Heart left ventricle (tissue), 16 donors: ENCODE measurements around the gene C22orf39. TPM values are rescaled to one million over a fixed set of nuclear protein-coding genes. Genes with fewer than 3 reads are reported as not detected.

ENCODE experiments used
- ATAC-seq, 4 donors: fragments of 200-7000 bp; cut with Tn5 transposase; one replicate each; pipeline ENCODE4 v1.9.1; 2020 to 2022; ENCODE audit warnings: moderate library complexity in 4 of 4, mild to moderate bottlenecking in 3 of 4, moderate number of reproducible peaks in 1 of 4
- DNase-seq, 5 donors: peaks; one replicate each; pipeline ENCODE4 v3.0.0-alpha.2; 2020
- H3K27ac ChIP-seq, 12 donors: fragments of 200-600 bp; sonication (generic) in 4 of 12; one replicate each; pipeline versions ENCODE4 v1.5.0 to v1.8.0; 2016 to 2022; ENCODE audit warnings: mild to moderate bottlenecking in 2 of 12
- H3K27me3 ChIP-seq, 9 donors: fragments of 200-600 bp; sonication (generic) in 2 of 9; one replicate each; pipeline versions ENCODE4 v1.5.1 to v1.8.0; 2016 to 2022; ENCODE audit warnings: mild to moderate bottlenecking in 3 of 9
- H3K36me3 ChIP-seq, 9 donors: fragments of 200-600 bp; sonication (generic) in 2 of 9; one replicate each; pipeline versions ENCODE4 v1.5.0 to v1.8.0; 2018 to 2022; ENCODE audit warnings: mild to moderate bottlenecking in 2 of 9
- H3K4me1 ChIP-seq, 12 donors: fragments of 200-600 bp; sonication (generic) in 4 of 12; one replicate each; pipeline versions ENCODE4 v1.5.0 to v1.8.0; 2016 to 2022; ENCODE audit warnings: mild to moderate bottlenecking in 3 of 12
- H3K4me3 ChIP-seq, 12 donors: fragments of 200-600 bp; sonication (generic) in 4 of 12; one replicate each; pipeline versions ENCODE4 v1.5.0 to v1.8.0; 2017 to 2022; ENCODE audit warnings: mild to moderate bottlenecking in 9 of 12, moderate library complexity in 4 of 12
- H3K9me3 ChIP-seq, 12 donors: fragments of 200-600 bp; sonication (generic) in 4 of 12; one replicate each; pipeline versions ENCODE4 v1.5.0 to v1.8.0; 2016 to 2022; ENCODE audit warnings: mild to moderate bottlenecking in 1 of 12
- POLR2A ChIP-seq, 2 donors: fragments of 450-650 bp; IDR thresholded peaks; one replicate each; pipeline ENCODE4 v1.6.1; 2017; ENCODE audit warnings: antibody characterized with exemption in 2 of 2, mild to moderate bottlenecking in 2 of 2, moderate library complexity in 2 of 2
- WGBS, 4 donors: extraction: QIAGEN DNeasy Blood & Tissue Kit in 2 of 4; methylation state at CpG; one replicate each; pipeline versions ENCODE4 v1.1.5 to v1.1.7; 2013 to 2018; 5-methylcytosine and 5-hydroxymethylcytosine counted together
- intact Hi-C, 10 donors: fragments of 100-400 bp; cut with DNase I; formaldehyde crosslinking; loops; one replicate each; pipeline versions ENCODE4 v1.11.1 to v1.14.2; 2022
- polyA plus RNA-seq, 2 donors: library from polyadenylated mRNA; stranded (reverse); fragments of 200-250 nt; gene quantifications; one replicate each; pipeline ENCODE4 v1.2.3, GENCODE V29; 2013
- total RNA-seq, 9 donors: library from RNA; depleted of rRNA in 2 of 9; stranded (reverse); fragments of >200 nt in 2 of 9; fragmentation: NEBNext Ultra II Directional in 3 of 9; extraction: Animal tissue kit (Norgen Biotek cat#: 25700) in 3 of 9; gene quantifications; one replicate each; pipeline versions ENCODE4 v1.1.0 to v1.2.4, GENCODE V29; 2016 to 2023
- TF ChIP-seq, protein P1 (sequence below), 12 donors: fragments of 200-600 bp; sonication (generic) in 4 of 12; IDR thresholded peaks; one replicate each; pipeline versions ENCODE4 v1.5.0 to v1.8.0; 2018 to 2022; ENCODE audit warnings: antibody characterized with exemption in 12 of 12, mild to moderate bottlenecking in 5 of 12
- donor health status: ischemic (EF 13 %, LVEDD 7.1; RV severe dilation, severe dysfunction).
- donor health status: healthy with polysubstance abuse.
- donor health status: DM: no; HTN: yes; CAD: no.
- donor health status: DM: no; HTN: no; CAD: no.
- donor health status: ischemic (EF 25% LVEDD 6.9; RV normal size, moderate dysfunction).
- donor health status: ischemic (EF 25% LVEDD 5.7; RV mildly dilated, moderate dysfunction).
- donor health status: healthy.
- donor health status: DM: yes; HTN: yes; CAD: no.
- donor health status: ischemic (EF 35%, LVEDD 5.7; RV mildly dilated, moderate dysfunction).
- donor health status: nonischemic (EF 11% LVEDD 7.7; RV severe dilation, severe dysfunction).
- donor health status: DM: yes; HTN: yes; CAD: no.
- donor health status: PGD.
- donor health status: ischemic (EF 29% LVEDD 5.4; RV normal size, mild dysfunction).
- donor health status: nonischemic (EF 23%, LVEDD 6.1; RV moderate dilation, normal function).

C22orf39 gene
- total and polyA plus RNA-seq, 11 donors = 39.1 to 115 (median 53.6) TPM

- H3K36me3 ChIP-seq = peaks cover 5 to 100% (median 96%) of the 10 kb centered on the region in 9 donors
These were observed 7.5 kb upstream of the C22orf39 start for GRCh38 chr22:19455033-19455432.

GRCh38 chr22:19454156-19454555, 6.6 kb upstream of the C22orf39 start:
- DNase-seq (no peak), ATAC-seq (no peak)
- Histone ChIP-seq H3K4me1 (peaks cover 0 to under 1% (median 0%) of the 10 kb centered on the region in 12 donors), H3K27ac (no peak overlapping the region), H3K9me3 (no peaks in the 10 kb centered on the region), H3K4me3 (no peak overlapping the region), H3K27me3 (no peaks in the 10 kb centered on the region), H3K36me3 (peaks cover 5 to 99% (median 90%) of the 10 kb centered on the region in 9 donors)
- 74 to 80% (median 80%) methylated on average over 6 of the region's 6 CpGs for WGBS, 4 donors
- intact Hi-C loops = loop anchor here in 2 of 10 donors (5.0 to 10.0 kb wide), 2 partner anchors 52 to 269 kb away; no protein-coding TSS in a partner anchor
- TF ChIP-seq, protein P1, sequence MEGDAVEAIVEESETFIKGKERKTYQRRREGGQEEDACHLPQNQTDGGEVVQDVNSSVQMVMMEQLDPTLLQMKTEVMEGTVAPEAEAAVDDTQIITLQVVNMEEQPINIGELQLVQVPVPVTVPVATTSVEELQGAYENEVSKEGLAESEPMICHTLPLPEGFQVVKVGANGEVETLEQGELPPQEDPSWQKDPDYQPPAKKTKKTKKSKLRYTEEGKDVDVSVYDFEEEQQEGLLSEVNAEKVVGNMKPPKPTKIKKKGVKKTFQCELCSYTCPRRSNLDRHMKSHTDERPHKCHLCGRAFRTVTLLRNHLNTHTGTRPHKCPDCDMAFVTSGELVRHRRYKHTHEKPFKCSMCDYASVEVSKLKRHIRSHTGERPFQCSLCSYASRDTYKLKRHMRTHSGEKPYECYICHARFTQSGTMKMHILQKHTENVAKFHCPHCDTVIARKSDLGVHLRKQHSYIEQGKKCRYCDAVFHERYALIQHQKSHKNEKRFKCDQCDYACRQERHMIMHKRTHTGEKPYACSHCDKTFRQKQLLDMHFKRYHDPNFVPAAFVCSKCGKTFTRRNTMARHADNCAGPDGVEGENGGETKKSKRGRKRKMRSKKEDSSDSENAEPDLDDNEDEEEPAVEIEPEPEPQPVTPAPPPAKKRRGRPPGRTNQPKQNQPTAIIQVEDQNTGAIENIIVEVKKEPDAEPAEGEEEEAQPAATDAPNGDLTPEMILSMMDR (IDR thresholded peaks at IDR 0.05) = no peak

More at GRCh38 chr22:19455033-19455432, 7.5 kb upstream of the C22orf39 start:
- 96 to 100% (median 98%) methylated on average over 2 of the region's 2 CpGs for WGBS, 4 donors
- Histone ChIP-seq H3K27ac (no peak overlapping the region), H3K4me1 (no peaks in the 10 kb centered on the region), H3K27me3 (no peaks in the 10 kb centered on the region), H3K4me3 (no peak overlapping the region), H3K9me3 (no peaks in the 10 kb centered on the region)
- intact Hi-C loops = loop anchor here in 1 of 10 donors (10.0 kb wide), 1 partner anchor 270 kb away; no protein-coding TSS in a partner anchor
- TF ChIP-seq, protein P1 (IDR thresholded peaks at IDR 0.05) = no peak
- TF ChIP-seq POLR2A (IDR thresholded peaks at IDR 0.05) = no peak
- ATAC-seq = no peak
- no peak for DNase-seq

- intact Hi-C loops = loop anchor here in 2 of 10 donors (5.0 to 10.0 kb wide), 2 partner anchors 51 to 269 kb away; no protein-coding TSS in a partner anchor
- WGBS, 4 donors = 78 to 98% (median 95%) methylated on average over 5 of the region's 5 CpGs
- Histone ChIP-seq H3K9me3 (no peaks in the 10 kb centered on the region), H3K36me3 (peaks cover 5 to 94% (median 85%) of the 10 kb centered on the region in 9 donors), H3K4me3 (no peak overlapping the region), H3K27me3 (no peaks in the 10 kb centered on the region), H3K27ac (no peak overlapping the region), H3K4me1 (peaks cover 0 to 5% (median under 1%) of the 10 kb centered on the region in 12 donors)
- DNase-seq = no peak
- no peak for ATAC-seq
- no peak for TF ChIP-seq POLR2A (IDR thresholded peaks at IDR 0.05)
- TF ChIP-seq, protein P1 (IDR thresholded peaks at IDR 0.05) = no peak
These were observed 6.2 kb upstream of the C22orf39 start for GRCh38 chr22:19453718-19454117.

- Histone ChIP-seq H3K4me3 (no peak overlapping the region), H3K4me1 (peaks cover 0 to 19% (median 12%) of the 10 kb centered on the region in 12 donors), H3K27me3 (no peaks in the 10 kb centered on the region), H3K9me3 (no peaks in the 10 kb centered on the region), H3K27ac (no peak overlapping the region), H3K36me3 (peaks cover 4 to 73% (median 64%) of the 10 kb centered on the region in 9 donors)
- WGBS, 4 donors = 94 to 97% (median 96%) methylated on average over 4 of the region's 4 CpGs
- intact Hi-C loops = loop anchor here in 2 of 10 donors (5.0 to 10.0 kb wide), 2 partner anchors 49 to 267 kb away; no protein-coding TSS in a partner anchor
- ATAC-seq (no peak), DNase-seq (no peak)
- no peak for TF ChIP-seq POLR2A (IDR thresholded peaks at IDR 0.05)
These were observed 4.1 kb upstream of the C22orf39 start for GRCh38 chr22:19451570-19451969.
